ENCODE results near the gene TBC1D7.

GRCh38 chr6:13369591-13369990 lies 41.3 kb upstream of the TBC1D7 start:
- no peak for TF ChIP-seq RAD21 (IDR thresholded peaks at IDR 0.05; ENCODE audit: low read depth)
- no peak for TF ChIP-seq CREB1 (IDR thresholded peaks at IDR 0.05; ENCODE audit: low read depth)
- TF ChIP-seq TEAD4 (IDR thresholded peaks at IDR 0.05) = no peak
- TF ChIP-seq TAF1 (IDR thresholded peaks at IDR 0.05; ENCODE audit: low read depth) = no peak
- no peak for TF ChIP-seq FOXM1 (IDR thresholded peaks at IDR 0.05; ENCODE audit: borderline replicate concordance, low read depth)
- TF ChIP-seq CEBPB (IDR thresholded peaks at IDR 0.05) = no peak
- no peak for TF ChIP-seq TCF12 (IDR thresholded peaks at IDR 0.05; ENCODE audit: low read depth)
- no peak for TF ChIP-seq EP300 (IDR thresholded peaks at IDR 0.05; ENCODE audit: borderline replicate concordance)
- TF ChIP-seq, protein P1, sequence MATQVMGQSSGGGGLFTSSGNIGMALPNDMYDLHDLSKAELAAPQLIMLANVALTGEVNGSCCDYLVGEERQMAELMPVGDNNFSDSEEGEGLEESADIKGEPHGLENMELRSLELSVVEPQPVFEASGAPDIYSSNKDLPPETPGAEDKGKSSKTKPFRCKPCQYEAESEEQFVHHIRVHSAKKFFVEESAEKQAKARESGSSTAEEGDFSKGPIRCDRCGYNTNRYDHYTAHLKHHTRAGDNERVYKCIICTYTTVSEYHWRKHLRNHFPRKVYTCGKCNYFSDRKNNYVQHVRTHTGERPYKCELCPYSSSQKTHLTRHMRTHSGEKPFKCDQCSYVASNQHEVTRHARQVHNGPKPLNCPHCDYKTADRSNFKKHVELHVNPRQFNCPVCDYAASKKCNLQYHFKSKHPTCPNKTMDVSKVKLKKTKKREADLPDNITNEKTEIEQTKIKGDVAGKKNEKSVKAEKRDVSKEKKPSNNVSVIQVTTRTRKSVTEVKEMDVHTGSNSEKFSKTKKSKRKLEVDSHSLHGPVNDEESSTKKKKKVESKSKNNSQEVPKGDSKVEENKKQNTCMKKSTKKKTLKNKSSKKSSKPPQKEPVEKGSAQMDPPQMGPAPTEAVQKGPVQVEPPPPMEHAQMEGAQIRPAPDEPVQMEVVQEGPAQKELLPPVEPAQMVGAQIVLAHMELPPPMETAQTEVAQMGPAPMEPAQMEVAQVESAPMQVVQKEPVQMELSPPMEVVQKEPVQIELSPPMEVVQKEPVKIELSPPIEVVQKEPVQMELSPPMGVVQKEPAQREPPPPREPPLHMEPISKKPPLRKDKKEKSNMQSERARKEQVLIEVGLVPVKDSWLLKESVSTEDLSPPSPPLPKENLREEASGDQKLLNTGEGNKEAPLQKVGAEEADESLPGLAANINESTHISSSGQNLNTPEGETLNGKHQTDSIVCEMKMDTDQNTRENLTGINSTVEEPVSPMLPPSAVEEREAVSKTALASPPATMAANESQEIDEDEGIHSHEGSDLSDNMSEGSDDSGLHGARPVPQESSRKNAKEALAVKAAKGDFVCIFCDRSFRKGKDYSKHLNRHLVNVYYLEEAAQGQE (IDR thresholded peaks at IDR 0.05; ENCODE audit: low read depth) = no peak
- TF ChIP-seq YY1 (IDR thresholded peaks at IDR 0.05; ENCODE audit: low read depth) = no peak
- TF ChIP-seq, protein P2, sequence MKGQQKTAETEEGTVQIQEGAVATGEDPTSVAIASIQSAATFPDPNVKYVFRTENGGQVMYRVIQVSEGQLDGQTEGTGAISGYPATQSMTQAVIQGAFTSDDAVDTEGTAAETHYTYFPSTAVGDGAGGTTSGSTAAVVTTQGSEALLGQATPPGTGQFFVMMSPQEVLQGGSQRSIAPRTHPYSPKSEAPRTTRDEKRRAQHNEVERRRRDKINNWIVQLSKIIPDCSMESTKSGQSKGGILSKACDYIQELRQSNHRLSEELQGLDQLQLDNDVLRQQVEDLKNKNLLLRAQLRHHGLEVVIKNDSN (IDR thresholded peaks at IDR 0.05) = no peak
- TF ChIP-seq, protein P3, sequence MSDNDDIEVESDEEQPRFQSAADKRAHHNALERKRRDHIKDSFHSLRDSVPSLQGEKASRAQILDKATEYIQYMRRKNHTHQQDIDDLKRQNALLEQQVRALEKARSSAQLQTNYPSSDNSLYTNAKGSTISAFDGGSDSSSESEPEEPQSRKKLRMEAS (IDR thresholded peaks at IDR 0.05) = no peak
